HepG2 (cell line): Measurements from ENCODE around the gene TOM1L1. TPM values are rescaled to one million over a fixed set of nuclear protein-coding genes. Genes with fewer than 3 reads are reported as not detected.

Experiments
- ADNP ChIP-seq: sonication (generic); formaldehyde crosslinking; IDR thresholded peaks from 2 replicates; pipeline ENCODE4 v1.4.0; 2020; ENCODE audit warnings: missing genetic modification reagents
- ASH2L ChIP-seq: fragments of 300-600, 200-600 bp; sonication (generic); IDR thresholded peaks from 2 replicates; pipeline ENCODE4 v1.7.0; 2017; ENCODE audit warnings: low read depth, mild to moderate bottlenecking, moderate library complexity, mixed read lengths, low read length; ENCODE audit not compliant: insufficient read length
- ATM ChIP-seq: fragments of 450-650 bp; IDR thresholded peaks from 2 replicates; pipeline ENCODE4 v1.7.1; 2017; ENCODE audit warnings: mild to moderate bottlenecking, borderline replicate concordance
- BCL3 ChIP-seq: sonication (generic); formaldehyde crosslinking; IDR thresholded peaks from 2 replicates; pipeline ENCODE4 v1.5.1; 2020; ENCODE audit warnings: mild to moderate bottlenecking, missing genetic modification reagents, moderate library complexity
- CHD2 ChIP-seq: IDR thresholded peaks from 2 replicates; pipeline ENCODE4 v1.6.1; 2011; ENCODE audit warnings: low read depth, low read length, improper control_type of control experiment
- DR1 ChIP-seq: sonication (generic); formaldehyde crosslinking; IDR thresholded peaks from 2 replicates; pipeline ENCODE4 v1.8.0; 2021; ENCODE audit warnings: mild to moderate bottlenecking, missing genetic modification reagents, inconsistent platforms
- ELK4 ChIP-seq: sonication (generic); formaldehyde crosslinking; IDR thresholded peaks from 2 replicates; pipeline ENCODE4 v1.9.0; 2021; ENCODE audit warnings: missing genetic modification reagents, borderline replicate concordance
- FOSL1 ChIP-seq: sonication (generic); formaldehyde crosslinking; IDR thresholded peaks from 2 replicates; pipeline ENCODE4 v1.9.0; 2021; ENCODE audit warnings: missing genetic modification reagents, borderline replicate concordance
- GPBP1L1 ChIP-seq: sonication (generic); formaldehyde crosslinking; IDR thresholded peaks from 2 replicates; pipeline ENCODE4 v1.5.0; 2020; ENCODE audit warnings: mild to moderate bottlenecking, missing genetic modification reagents
- MEF2D ChIP-seq: sonication (generic); formaldehyde crosslinking; IDR thresholded peaks from 2 replicates; pipeline ENCODE4 v1.5.1; 2020; ENCODE audit warnings: mild to moderate bottlenecking, missing genetic modification reagents
- MTF2 ChIP-seq: sonication (generic); formaldehyde crosslinking; IDR thresholded peaks from 2 replicates; pipeline ENCODE4 v1.5.0; 2020; ENCODE audit warnings: missing genetic modification reagents, borderline replicate concordance
- NR2F6 ChIP-seq, 2 experiments: IDR thresholded peaks; 2 replicates each; pipeline ENCODE4 v1.6.1; 2016; ENCODE audit warnings: antibody characterized with exemption in 1 of 2, mild to moderate bottlenecking in 1 of 2
- SATB2 ChIP-seq: sonication (generic); formaldehyde crosslinking; IDR thresholded peaks from 2 replicates; pipeline ENCODE4 v1.5.0; 2020; ENCODE audit warnings: missing genetic modification reagents
- SMAD3 ChIP-seq: sonication (generic); formaldehyde crosslinking; IDR thresholded peaks from 2 replicates; pipeline ENCODE4 v1.4.0; 2020; ENCODE audit warnings: missing genetic modification reagents
- TBX3 ChIP-seq: fragments of 450-650 bp; IDR thresholded peaks from 2 replicates; pipeline ENCODE4 v1.6.1; 2017; ENCODE audit warnings: antibody characterized with exemption, mild to moderate bottlenecking, inconsistent platforms, borderline replicate concordance
- UBTF ChIP-seq: sonication (generic); formaldehyde crosslinking; IDR thresholded peaks from 2 replicates; pipeline ENCODE4 v1.4.0; 2020; ENCODE audit warnings: mild to moderate bottlenecking, missing genetic modification reagents
- ZBTB34 ChIP-seq: sonication (generic); formaldehyde crosslinking; IDR thresholded peaks from 2 replicates; pipeline ENCODE4 v1.8.0; 2022; ENCODE audit warnings: mild to moderate bottlenecking, missing genetic modification reagents
- ZNF264 ChIP-seq: sonication (generic); formaldehyde crosslinking; IDR thresholded peaks from 2 replicates; pipeline ENCODE4 v1.4.0; 2020; ENCODE audit warnings: missing genetic modification reagents
- ZNF281 ChIP-seq: sonication (generic); formaldehyde crosslinking; IDR thresholded peaks from 2 replicates; pipeline ENCODE4 v1.4.0; 2020; ENCODE audit warnings: missing genetic modification reagents, borderline replicate concordance
- ZNF777 ChIP-seq: sonication (generic); formaldehyde crosslinking; IDR thresholded peaks from 2 replicates; pipeline ENCODE4 v1.4.0; 2020; ENCODE audit warnings: missing genetic modification reagents
- polyA plus RNA-seq, 8 experiments: library from polyadenylated mRNA; depleted of rRNA in 3 of 8; stranded (reverse) in 7 of 8; unstranded in 1 of 8; fragments of >200 nt; fragmentation: Illumina TruSeq in 4 of 8; extraction: Trizol in 4 of 8; gene quantifications; 2 replicates each; pipeline versions ENCODE4 v1.2.1 to v1.2.3, GENCODE V29; 2011 to 2016; ENCODE audit warnings: low read depth in 4 of 8, missing spikeins in 1 of 8, mixed read lengths in 1 of 8; ENCODE audit not compliant: insufficient read depth in 1 of 8
- total RNA-seq, 5 experiments: library from RNA; depleted of rRNA; stranded (reverse); fragments of >200 nt; fragmentation: Illumina TruSeq; extraction: Trizol; gene quantifications; 2 replicates each; pipeline ENCODE4 v1.2.3, GENCODE V29; 2016; ENCODE audit warnings: low read depth in 1 of 5

TOM1L1 gene
- total and polyA plus RNA-seq, 2 of the 13 experiments (the other 11 are each of a cell fraction or from before 2014, with no cell fraction given), result 45.3 to 51.3 TPM

GRCh38 chr17:54903375-54903774, 2.7 kb downstream of the TOM1L1 start (continued):
- TF ChIP-seq UBTF (CRISPR knock-in tag) (no peak), SMAD3 (CRISPR knock-in tag) (peak; percentile 2; the same call in 1 of the 2 replicates), ASH2L (no peak), SATB2 (no peak), ADNP (CRISPR knock-in tag) (no peak), TBX3 (no peak), ATM (no peak), ZNF264 (no peak), FOSL1 (CRISPR knock-in tag) (no peak), GPBP1L1 (no peak), ZNF777 (CRISPR knock-in tag) (no peak), CHD2 (no peak), NR2F6 (IDR thresholded peaks at IDR 0.05) (no peak), NR2F6 (CRISPR knock-in tag; IDR thresholded peaks at IDR 0.05) (peak; percentile 59; the same call in 1 of the 2 replicates), MTF2 (CRISPR knock-in tag) (no peak), ELK4 (CRISPR knock-in tag) (no peak), ZBTB34 (CRISPR knock-in tag) (no peak), ZNF281 (no peak), MEF2D (CRISPR knock-in tag) (0 out of 2 replicates have a peak, but pooled peaks have one; percentile 33), DR1 (CRISPR knock-in tag) (no peak), BCL3 (CRISPR knock-in tag) (no peak)
